ENCODE measurements around the gene OR6N1. TPM values are rescaled to one million over a fixed set of nuclear protein-coding genes. Genes with fewer than 3 reads are reported as not detected.

OR6N1 gene
- total and polyA plus RNA-seq, 9 of the 15 experiments (the other 6 are each of a cell fraction or from before 2014, with no cell fraction given), result 0.01 to 0.07 TPM; not detected in 7

- Histone ChIP-seq H3K4me3 (no peak overlapping the region), H2AFZ (ENCODE audit: low read depth, low read length) (0 out of 2 replicates have a peak overlapping the region, but pooled peaks have one; percentile 6), H3K9me3 (replicated peaks; ENCODE audit: control insufficient read depth, insufficient read depth, low read depth, low read length) (peaks cover 2% of the 10 kb centered on the region; the same call in 1 of the 2 replicates), H3K4me1 (replicated peaks in 1 of 2; ENCODE audit: control insufficient read depth in 2 of 2, insufficient read depth in 2 of 2, low read length in 2 of 2) (peaks cover 0 to 15% of the 10 kb centered on the region in 2 experiments; a peak in 2 of 5 replicates), H3K9ac (ENCODE audit: insufficient read depth in 1 of 2, low read depth in 2 of 2, low read length in 2 of 2) (no peak overlapping the region), H3K79me2 (ENCODE audit: control insufficient read depth, insufficient read depth, low read length) (no peaks in the 10 kb centered on the region), H3K4me2 (ENCODE audit: insufficient read depth, low read length) (no peak overlapping the region), H3K36me3 (ENCODE audit: control insufficient read depth, insufficient read depth, low read length) (no peaks in the 10 kb centered on the region), H3K9me1 (ENCODE audit: control insufficient read depth, insufficient read depth, low read length) (no peaks in the 10 kb centered on the region), H3K27ac (ENCODE audit: extremely low read depth, low read depth, low read length) (no peak overlapping the region), H3K27me3 (ENCODE audit: control insufficient read depth in 2 of 2, insufficient read depth in 2 of 2, low read length in 2 of 2) (no peaks in the 10 kb centered on the region), H4K20me1 (replicated peaks; ENCODE audit: control insufficient read depth, insufficient read depth, low read length) (no peaks in the 10 kb centered on the region)
- ChIA-PET CTCF (ENCODE audit: low intra/inter-chr PET ratio) (no interaction called here), POLR2A (no interaction called here)
- FAIRE-seq (no peak), ATAC-seq (no peak), DNase-seq (ENCODE audit: extremely low read depth in 1 of 4, low spot score in 3 of 4) (no peak)
- in situ Hi-C loops (cut with MboI), result loop anchor here (10.0 kb wide), 1 partner anchor 196 kb away; no protein-coding TSS in a partner anchor
- 81% methylated on average over 3 of the region's 3 CpGs for WGBS (ENCODE audit: insufficient coverage, low coverage, missing lambda C conversion rate)
- intact Hi-C loops (cut with micrococcal nuclease), result no loop called here
- BruUV-seq (replicated peaks), result no TSS peak
- no peak for TF ChIP-seq TAF1 (IDR thresholded peaks at IDR 0.05; ENCODE audit: control insufficient read depth, extremely low read depth, insufficient read depth, low read length, severe bottlenecking)
- TF ChIP-seq ZNF3 (CRISPR knock-in tag; IDR thresholded peaks at IDR 0.05), result no peak
- no peak for TF ChIP-seq ZNF766 (CRISPR knock-in tag; conservative IDR thresholded peaks at IDR 0.05)
- no peak for TF ChIP-seq CEBPB (tag; IDR thresholded peaks at IDR 0.05)
- TF ChIP-seq, protein P1, sequence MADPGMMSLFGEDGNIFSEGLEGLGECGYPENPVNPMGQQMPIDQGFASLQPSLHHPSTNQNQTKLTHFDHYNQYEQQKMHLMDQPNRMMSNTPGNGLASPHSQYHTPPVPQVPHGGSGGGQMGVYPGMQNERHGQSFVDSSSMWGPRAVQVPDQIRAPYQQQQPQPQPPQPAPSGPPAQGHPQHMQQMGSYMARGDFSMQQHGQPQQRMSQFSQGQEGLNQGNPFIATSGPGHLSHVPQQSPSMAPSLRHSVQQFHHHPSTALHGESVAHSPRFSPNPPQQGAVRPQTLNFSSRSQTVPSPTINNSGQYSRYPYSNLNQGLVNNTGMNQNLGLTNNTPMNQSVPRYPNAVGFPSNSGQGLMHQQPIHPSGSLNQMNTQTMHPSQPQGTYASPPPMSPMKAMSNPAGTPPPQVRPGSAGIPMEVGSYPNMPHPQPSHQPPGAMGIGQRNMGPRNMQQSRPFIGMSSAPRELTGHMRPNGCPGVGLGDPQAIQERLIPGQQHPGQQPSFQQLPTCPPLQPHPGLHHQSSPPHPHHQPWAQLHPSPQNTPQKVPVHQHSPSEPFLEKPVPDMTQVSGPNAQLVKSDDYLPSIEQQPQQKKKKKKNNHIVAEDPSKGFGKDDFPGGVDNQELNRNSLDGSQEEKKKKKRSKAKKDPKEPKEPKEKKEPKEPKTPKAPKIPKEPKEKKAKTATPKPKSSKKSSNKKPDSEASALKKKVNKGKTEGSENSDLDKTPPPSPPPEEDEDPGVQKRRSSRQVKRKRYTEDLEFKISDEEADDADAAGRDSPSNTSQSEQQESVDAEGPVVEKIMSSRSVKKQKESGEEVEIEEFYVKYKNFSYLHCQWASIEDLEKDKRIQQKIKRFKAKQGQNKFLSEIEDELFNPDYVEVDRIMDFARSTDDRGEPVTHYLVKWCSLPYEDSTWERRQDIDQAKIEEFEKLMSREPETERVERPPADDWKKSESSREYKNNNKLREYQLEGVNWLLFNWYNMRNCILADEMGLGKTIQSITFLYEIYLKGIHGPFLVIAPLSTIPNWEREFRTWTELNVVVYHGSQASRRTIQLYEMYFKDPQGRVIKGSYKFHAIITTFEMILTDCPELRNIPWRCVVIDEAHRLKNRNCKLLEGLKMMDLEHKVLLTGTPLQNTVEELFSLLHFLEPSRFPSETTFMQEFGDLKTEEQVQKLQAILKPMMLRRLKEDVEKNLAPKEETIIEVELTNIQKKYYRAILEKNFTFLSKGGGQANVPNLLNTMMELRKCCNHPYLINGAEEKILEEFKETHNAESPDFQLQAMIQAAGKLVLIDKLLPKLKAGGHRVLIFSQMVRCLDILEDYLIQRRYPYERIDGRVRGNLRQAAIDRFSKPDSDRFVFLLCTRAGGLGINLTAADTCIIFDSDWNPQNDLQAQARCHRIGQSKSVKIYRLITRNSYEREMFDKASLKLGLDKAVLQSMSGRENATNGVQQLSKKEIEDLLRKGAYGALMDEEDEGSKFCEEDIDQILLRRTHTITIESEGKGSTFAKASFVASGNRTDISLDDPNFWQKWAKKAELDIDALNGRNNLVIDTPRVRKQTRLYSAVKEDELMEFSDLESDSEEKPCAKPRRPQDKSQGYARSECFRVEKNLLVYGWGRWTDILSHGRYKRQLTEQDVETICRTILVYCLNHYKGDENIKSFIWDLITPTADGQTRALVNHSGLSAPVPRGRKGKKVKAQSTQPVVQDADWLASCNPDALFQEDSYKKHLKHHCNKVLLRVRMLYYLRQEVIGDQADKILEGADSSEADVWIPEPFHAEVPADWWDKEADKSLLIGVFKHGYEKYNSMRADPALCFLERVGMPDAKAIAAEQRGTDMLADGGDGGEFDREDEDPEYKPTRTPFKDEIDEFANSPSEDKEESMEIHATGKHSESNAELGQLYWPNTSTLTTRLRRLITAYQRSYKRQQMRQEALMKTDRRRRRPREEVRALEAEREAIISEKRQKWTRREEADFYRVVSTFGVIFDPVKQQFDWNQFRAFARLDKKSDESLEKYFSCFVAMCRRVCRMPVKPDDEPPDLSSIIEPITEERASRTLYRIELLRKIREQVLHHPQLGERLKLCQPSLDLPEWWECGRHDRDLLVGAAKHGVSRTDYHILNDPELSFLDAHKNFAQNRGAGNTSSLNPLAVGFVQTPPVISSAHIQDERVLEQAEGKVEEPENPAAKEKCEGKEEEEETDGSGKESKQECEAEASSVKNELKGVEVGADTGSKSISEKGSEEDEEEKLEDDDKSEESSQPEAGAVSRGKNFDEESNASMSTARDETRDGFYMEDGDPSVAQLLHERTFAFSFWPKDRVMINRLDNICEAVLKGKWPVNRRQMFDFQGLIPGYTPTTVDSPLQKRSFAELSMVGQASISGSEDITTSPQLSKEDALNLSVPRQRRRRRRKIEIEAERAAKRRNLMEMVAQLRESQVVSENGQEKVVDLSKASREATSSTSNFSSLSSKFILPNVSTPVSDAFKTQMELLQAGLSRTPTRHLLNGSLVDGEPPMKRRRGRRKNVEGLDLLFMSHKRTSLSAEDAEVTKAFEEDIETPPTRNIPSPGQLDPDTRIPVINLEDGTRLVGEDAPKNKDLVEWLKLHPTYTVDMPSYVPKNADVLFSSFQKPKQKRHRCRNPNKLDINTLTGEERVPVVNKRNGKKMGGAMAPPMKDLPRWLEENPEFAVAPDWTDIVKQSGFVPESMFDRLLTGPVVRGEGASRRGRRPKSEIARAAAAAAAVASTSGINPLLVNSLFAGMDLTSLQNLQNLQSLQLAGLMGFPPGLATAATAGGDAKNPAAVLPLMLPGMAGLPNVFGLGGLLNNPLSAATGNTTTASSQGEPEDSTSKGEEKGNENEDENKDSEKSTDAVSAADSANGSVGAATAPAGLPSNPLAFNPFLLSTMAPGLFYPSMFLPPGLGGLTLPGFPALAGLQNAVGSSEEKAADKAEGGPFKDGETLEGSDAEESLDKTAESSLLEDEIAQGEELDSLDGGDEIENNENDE (IDR thresholded peaks at IDR 0.05; ENCODE audit: low read depth, low read length), result no peak
- TF ChIP-seq HIVEP1 (CRISPR knock-in tag; IDR thresholded peaks at IDR 0.05), result no peak
- TF ChIP-seq NR3C1 (CRISPR knock-in tag; IDR thresholded peaks at IDR 0.05), result no peak
- TF ChIP-seq SMARCB1 (IDR thresholded peaks at IDR 0.05; ENCODE audit: insufficient read length, low read depth), result no peak
- no peak for TF ChIP-seq FOXA1 (IDR thresholded peaks at IDR 0.05; ENCODE audit: borderline replicate concordance)
- no peak for TF ChIP-seq ZKSCAN8 (CRISPR knock-in tag; IDR thresholded peaks at IDR 0.05)
- TF ChIP-seq ZFX (CRISPR knock-in tag; IDR thresholded peaks at IDR 0.05), result no peak
- TF ChIP-seq NR4A1 (CRISPR knock-in tag; IDR thresholded peaks at IDR 0.05), result no peak
- no peak for TF ChIP-seq NR4A1 (tag; IDR thresholded peaks at IDR 0.05)
Measured at GRCh38 chr1:158798531-158798930, 26.5 kb upstream of the OR6N1 start.

Measured in K562 (cell line).